ENCODE data around the gene MKNK1.
A peak's percentile ranks its signal among the peaks of the same experiment; 100 is the strongest.

MKNK1 gene

DNA sequence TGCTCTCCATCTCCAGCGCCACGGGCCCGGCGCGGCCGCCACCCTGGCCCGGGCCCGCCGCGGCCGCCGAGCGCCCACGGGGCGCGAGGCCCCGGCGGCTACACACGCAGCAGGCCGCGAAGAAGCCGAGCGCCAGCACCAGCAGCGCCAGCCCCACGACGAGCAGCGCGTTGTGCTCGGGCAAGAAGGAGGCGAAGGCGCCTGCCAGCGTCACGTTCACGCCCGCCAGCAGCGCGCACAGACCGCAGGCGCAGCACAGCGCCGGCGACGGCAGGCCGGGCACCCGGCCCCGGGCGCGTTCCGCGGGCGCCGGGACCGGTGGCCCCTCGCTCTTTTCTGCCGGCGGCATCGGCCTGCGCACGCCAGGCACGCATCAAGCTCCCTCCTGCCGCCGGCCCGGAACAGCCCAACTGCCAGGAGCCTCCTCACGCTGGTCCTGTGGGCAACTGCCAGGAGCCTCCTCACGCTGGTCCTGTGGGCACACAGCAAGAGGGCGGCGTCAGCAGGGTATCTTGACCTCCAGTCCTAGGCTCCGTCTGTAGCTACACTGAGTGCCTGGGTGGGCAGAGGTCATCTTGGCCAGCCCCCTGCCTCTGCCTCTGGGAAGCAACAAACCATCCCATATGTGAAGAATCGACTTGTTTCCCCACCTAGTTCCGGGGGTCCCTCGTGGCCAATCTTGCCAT lies 70.7 kb downstream of the MKNK1 start:
- in situ Hi-C loops (cut with HindIII; ENCODE audit: low pct_unique_long_range_greater_than_20kb, low sequenced_read_pairs): no loop called here
- no peak for TF ChIP-seq JUND (IDR thresholded peaks at IDR 0.05; ENCODE audit: low read depth)
- peak; percentile 18 to 25 for DNase-seq (ENCODE audit: low read depth in 1 of 2, low spot score in 1 of 2)

DNA sequence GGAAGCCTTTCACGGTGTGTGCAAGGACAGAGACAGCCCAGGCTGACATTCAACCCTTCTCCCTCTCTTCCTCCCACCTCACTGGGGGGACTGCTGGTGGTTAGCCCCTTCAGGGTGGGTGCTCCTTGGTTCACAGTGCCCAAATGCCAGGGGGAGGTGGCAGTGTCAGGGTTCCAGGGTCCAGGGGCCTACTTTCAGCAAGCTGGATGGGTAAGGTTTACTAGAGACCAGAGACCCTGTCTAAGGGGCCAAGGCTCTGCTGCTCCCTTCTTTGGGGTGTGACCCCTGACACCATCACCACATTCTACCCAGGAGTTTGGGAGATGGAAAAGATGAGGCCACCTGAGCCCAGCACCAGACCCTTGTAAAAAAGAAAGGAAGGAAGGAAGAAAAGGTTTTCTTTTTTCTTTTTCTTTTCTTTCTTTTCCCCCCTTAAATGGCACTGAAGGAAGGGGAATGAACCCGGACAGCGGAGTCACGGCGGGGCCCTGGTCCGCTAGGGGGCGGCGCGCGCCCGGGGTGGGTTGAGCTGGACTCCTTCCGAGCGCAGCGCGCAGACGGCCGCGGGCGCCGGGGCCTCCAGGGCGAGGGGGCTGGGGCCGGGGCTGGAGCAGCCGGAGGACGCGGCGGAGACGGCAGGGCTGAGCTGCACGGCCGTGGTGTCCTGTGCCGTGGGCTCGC lies 71.4 kb downstream of the MKNK1 start:
- no peak for TF ChIP-seq JUND (IDR thresholded peaks at IDR 0.05; ENCODE audit: low read depth)
- in situ Hi-C loops (cut with HindIII; ENCODE audit: low pct_unique_long_range_greater_than_20kb, low sequenced_read_pairs): no loop called here
- DNase-seq (ENCODE audit: low read depth in 1 of 2, low spot score in 1 of 2): peak; percentile 43 to 72

DNA sequence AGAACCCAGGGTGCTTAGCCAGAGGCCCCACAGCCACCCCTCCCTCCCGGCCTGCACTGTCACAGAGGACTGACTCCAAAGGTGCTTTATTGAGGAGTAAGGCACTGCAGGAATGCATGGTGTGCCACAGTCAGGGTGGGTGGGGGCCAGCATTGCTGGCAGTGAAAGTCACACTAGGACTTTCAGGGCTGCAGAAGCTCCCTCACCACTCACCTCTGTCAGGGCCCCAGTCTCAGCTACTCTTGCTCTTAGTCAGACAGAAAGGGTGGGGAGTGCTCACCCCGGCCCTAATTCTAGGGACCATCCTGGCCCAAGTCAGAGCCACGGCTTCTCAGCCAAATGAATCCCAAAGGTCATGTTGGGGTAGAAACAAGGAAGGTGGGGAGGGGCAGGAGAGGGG lies 72.0 kb downstream of the MKNK1 start:
- in situ Hi-C loops (cut with HindIII; ENCODE audit: low pct_unique_long_range_greater_than_20kb, low sequenced_read_pairs): no loop called here
- no peak for TF ChIP-seq JUND (IDR thresholded peaks at IDR 0.05; ENCODE audit: low read depth)
- DNase-seq (ENCODE audit: low read depth in 1 of 2, low spot score in 1 of 2): no peak

DNA sequence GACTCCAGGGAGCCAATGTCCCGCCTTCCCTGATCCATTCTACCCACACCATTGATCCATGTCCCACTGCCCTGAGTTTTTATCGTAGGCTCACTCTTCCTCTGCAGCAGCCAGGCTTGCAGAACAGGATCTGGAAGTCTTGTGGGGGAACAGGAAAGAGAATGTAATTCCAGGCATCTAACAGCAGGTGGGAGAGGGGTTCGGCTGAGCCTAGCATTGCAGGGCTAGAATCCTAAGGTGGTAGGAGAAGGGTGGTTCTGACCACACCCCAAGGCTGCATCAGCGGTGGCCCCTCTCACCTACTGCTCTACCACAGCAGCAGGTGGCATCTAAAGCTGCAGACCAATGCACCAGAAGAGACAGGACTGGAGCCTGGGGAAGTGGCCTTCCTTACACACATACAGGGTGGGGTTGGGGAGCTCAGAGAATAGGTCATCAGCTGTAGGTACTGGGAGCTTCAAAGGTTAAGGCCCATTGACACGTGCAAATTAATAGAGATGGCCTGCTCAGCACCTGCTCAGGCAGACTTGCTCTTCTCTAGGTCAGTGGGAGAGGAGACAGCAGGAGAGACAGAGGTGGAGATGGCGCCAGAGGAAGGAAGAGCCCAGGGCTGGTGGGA lies 73.2 kb downstream of the MKNK1 start:
- in situ Hi-C loops (cut with HindIII; ENCODE audit: low pct_unique_long_range_greater_than_20kb, low sequenced_read_pairs): no loop called here
- DNase-seq (ENCODE audit: low read depth in 1 of 2, low spot score in 1 of 2): peak; percentile 41 to 65
- TF ChIP-seq JUND (IDR thresholded peaks at IDR 0.05; ENCODE audit: low read depth): no peak

DNA sequence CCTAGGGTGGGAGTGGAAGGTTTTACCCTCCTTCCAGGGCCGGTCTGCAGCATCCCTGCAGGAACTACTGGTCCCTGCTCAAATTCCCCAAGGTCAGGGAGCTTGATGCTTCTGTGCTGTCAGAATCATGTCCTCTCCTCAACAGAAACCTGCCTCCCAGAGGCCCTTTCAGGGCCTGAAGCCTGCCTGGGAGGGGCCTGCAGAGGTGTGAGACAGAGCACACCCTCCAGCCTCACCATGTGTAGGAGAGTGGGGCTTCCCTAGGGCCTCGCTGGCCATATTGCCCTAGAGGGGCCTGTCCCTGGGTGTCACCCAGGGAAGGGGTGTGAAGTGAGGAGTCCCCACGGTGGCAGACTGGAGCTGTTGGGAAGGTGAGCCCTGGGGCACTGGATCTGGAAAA lies 73.8 kb downstream of the MKNK1 start:
- DNase-seq (ENCODE audit: low read depth in 1 of 2, low spot score in 1 of 2): no peak
- in situ Hi-C loops (cut with HindIII; ENCODE audit: low pct_unique_long_range_greater_than_20kb, low sequenced_read_pairs): no loop called here
- TF ChIP-seq JUND (IDR thresholded peaks at IDR 0.05; ENCODE audit: low read depth): no peak

DNA sequence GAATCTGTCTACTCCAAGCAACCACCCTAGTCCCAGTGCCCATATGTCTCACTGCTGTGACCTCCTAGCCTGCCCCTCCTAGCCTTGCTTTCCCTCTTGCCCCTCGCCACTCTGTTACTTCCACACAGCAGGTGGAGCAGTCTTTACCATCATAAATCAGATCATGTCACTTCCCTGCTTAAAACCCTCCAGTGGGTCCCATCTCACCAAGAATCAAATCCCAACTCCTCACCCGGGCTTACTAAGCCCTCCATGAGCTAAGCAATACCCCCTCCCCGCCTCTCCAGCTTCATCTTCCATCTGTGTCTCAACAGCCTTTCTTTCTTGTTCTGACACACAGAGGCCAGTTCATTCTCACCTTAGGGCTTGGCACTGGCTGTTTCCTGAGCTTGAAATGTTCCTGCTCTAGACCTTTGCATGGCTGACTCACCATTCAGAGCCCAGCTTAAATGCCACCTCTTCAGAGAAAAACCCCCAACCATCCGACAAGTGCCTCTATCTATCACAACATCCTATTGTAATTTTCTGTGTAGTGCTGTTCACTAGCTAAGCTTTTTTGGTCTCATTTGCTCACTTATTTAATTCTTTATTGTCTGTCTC lies 74.9 kb downstream of the MKNK1 start:
- in situ Hi-C loops (cut with HindIII; ENCODE audit: low pct_unique_long_range_greater_than_20kb, low sequenced_read_pairs): no loop called here
- no peak for TF ChIP-seq JUND (IDR thresholded peaks at IDR 0.05; ENCODE audit: low read depth)
- no peak for DNase-seq (ENCODE audit: low read depth in 1 of 2, low spot score in 1 of 2)

DNA sequence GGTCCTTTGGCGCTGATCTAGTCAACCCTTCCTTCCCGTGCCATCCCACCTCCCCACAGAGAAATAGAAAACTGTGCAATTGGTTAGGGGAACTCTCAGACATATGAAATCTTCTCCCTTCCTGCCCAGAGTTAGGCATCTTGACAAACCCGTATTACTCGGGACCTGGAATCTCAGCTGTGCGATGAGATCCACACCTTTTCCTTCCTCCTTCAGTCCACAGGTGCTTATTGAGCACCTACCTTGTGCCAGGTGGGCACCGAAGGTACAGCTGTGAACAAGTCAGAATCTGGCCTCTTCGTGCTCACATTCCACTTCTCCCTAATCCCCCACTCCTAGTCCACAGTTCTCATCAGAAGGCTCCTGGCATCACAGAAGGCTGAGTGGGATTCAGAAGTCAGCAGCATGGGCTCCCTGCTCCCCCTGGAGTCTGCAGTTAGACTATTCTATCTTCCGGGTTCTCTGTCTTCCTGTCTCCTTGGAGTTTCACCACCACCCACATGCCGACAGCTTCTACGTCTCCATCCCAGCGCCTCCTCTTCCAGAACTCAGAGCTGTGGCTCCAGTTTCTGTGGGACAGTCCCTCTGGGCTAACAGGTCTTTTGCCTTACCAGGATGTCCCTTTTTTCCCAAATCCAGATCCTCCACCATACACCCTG lies 75.6 kb downstream of the MKNK1 start:
- in situ Hi-C loops (cut with HindIII; ENCODE audit: low pct_unique_long_range_greater_than_20kb, low sequenced_read_pairs): no loop called here
- DNase-seq (ENCODE audit: low read depth in 1 of 2, low spot score in 1 of 2): peak in 1 of 2 experiments; percentile 22
- no peak for TF ChIP-seq JUND (IDR thresholded peaks at IDR 0.05; ENCODE audit: low read depth)

DNA sequence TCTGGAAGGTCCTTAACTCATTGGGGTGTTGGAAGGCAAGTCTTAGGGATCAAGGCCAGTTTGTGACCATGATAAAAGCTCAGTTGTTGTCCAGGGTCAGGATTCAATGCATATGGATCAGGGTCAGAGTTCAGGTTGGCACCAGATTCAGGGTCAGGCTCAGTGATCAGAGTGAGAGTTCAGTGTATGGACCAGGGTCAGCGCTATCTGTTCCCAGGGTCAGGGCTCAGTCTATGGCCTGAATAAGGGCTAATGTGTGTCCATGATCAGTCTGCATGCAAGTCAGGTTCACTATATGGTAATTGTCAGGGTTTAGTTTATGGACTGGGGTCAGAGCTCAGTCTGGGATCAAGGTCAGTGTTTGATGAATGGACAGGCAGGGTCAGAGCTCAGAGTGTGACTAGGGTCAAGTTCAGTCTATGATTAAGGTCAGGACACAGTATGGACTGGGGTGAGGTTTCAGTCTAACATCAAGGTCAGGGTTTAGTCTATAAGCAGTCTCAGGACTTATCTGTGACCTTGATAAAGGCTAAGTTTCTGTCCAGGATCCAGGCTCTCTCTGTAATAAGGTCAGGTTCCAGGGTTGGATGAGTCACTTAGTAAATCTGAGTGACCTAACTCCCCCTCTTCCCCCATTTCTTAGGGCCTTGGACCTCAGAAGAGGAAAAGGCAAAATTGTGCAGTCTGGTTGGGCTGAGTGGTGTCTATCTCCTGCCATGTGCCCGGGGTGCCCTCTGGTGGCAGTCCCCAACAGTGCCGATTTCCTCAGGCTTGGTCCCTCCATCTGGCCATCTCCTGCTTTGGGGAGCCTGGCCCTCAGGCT lies 76.4 kb downstream of the MKNK1 start:
- in situ Hi-C loops (cut with HindIII; ENCODE audit: low pct_unique_long_range_greater_than_20kb, low sequenced_read_pairs): no loop called here
- DNase-seq (ENCODE audit: low read depth in 1 of 2, low spot score in 1 of 2): peak; percentile 68 to 79
- no peak for TF ChIP-seq JUND (IDR thresholded peaks at IDR 0.05; ENCODE audit: low read depth)

DNA sequence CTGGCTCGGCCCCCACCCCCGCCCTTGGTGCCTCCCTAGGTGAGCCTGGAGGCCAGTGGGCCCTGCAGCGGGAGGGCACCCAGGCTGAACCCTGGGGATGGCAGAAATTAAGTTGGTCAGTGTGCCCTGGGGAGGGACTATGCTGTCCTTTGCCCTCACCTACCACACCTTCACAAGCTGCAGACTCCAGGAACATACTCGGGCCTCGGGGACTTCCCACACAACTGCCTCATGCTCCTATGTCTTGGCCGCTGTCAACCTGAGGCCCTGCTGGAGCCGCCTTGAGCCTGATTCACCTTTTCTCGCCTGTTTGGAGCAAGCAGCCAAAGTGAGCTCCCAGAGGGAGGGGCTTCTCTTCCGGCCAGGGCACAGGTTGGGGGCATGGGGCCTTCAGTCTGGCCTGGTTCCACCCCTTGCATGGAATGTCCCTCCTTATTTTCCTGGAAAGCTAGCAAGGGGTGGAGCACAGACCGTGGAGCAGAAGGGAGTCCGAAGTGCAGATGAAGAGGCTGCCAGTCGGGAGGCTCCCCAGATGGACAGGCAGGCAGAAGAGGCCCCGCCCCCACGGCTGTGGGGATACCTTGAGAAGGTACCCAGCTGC lies 77.3 kb downstream of the MKNK1 start:
- DNase-seq (ENCODE audit: low read depth in 1 of 2, low spot score in 1 of 2): no peak
- TF ChIP-seq JUND (IDR thresholded peaks at IDR 0.05; ENCODE audit: low read depth): no peak
- in situ Hi-C loops (cut with HindIII; ENCODE audit: low pct_unique_long_range_greater_than_20kb, low sequenced_read_pairs): no loop called here

DNA sequence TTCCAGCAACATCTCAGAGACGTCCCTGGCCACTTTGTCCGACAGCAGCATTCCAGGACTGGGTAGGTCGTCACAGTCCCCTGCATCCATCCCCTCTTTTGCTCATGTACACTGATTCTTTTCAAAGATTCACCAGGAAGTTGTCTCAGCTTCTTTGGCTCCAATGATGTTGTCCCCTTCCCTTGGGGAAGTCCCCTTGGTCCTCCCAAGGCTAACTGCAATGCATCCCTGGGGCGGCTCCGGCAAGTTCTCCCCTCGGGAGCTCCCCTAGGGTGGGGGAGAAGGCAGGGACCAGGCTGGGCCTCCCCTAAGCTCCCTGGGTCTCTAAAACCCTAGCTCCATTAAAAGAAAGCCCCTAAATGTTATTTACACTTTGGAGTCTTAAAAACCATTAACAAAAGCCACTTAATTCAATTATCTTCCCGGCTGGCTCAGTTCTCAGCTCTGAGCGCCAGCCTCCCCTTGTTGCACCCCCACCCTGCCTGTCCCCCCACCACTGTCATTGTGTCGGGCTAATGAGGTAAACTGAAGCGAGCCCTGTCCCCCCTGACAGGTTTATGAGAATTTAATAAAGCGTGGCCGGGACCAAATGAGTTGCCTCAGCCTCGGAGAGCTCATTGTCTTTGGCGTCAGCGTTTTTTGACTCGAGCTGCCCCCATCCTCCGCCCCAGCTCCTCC lies 77.9 kb downstream of the MKNK1 start:
- TF ChIP-seq JUND (IDR thresholded peaks at IDR 0.05; ENCODE audit: low read depth): no peak
- DNase-seq (ENCODE audit: low read depth in 1 of 2, low spot score in 1 of 2): no peak
- in situ Hi-C loops (cut with HindIII; ENCODE audit: low pct_unique_long_range_greater_than_20kb, low sequenced_read_pairs): no loop called here
